Measurements from ENCODE around the gene SEMA4B. TPM values are rescaled to one million over a fixed set of nuclear protein-coding genes. Genes with fewer than 3 reads are reported as not detected.

Gene SEMA4B
- total and polyA plus RNA-seq, 2 donors (not counting 1 experiment from before 2014, with no cell fraction given): 285 to 336 TPM

- POLR2A ChIA-PET: no interaction called here
- H3K4me3 Mint-ChIP-seq: peak overlapping the region; percentile 52
Observed at GRCh38 chr15:90159213-90159612, 41.9 kb upstream of the SEMA4B start.

More at GRCh38 chr15:90159213-90159612, 41.9 kb upstream of the SEMA4B start:
- H3K27me3 Mint-ChIP-seq: no peaks in the 10 kb centered on the region
- H3K9me3 ChIP-seq (ENCODE audit: control extremely low read depth in 1 of 3, control insufficient read depth in 2 of 3, insufficient read depth in 1 of 3, low read length in 2 of 3): no peaks in the 10 kb centered on the region
- peaks cover 44% of the 10 kb centered on the region for H3K4me1 Mint-ChIP-seq
- H3K9me3 Mint-ChIP-seq (ENCODE audit: insufficient read depth): no peaks in the 10 kb centered on the region
- H3K4me3 ChIP-seq (ENCODE audit: control extremely low read depth in 1 of 5, extremely low read depth in 1 of 5, insufficient read depth in 1 of 5, low read depth in 2 of 5, low read length in 4 of 5): no peak overlapping the region
- peak overlapping the region in 1 of 2 donors; percentile 36 for H3K27ac ChIP-seq (ENCODE audit: low read length in 2 of 2)
- no peak for ATAC-seq (ENCODE audit: low read depth)
- H2AFZ ChIP-seq (ENCODE audit: insufficient read depth, low read depth, low read length, poor library complexity, severe bottlenecking): no peak overlapping the region
- intact Hi-C loops (cut with micrococcal nuclease): no loop called here
- H3K27me3 ChIP-seq (replicated peaks in 1 of 4; ENCODE audit: control extremely low read depth in 1 of 4, control insufficient read depth in 3 of 4, insufficient read depth in 4 of 4, low read length in 3 of 4): no peaks in the 10 kb centered on the region
- 94% methylated on average over 2 of the region's 2 CpGs for WGBS (ENCODE audit: insufficient coverage)
- no peak overlapping the region for H3K9ac ChIP-seq (ENCODE audit: low read length)
- no peak overlapping the region for H3K4me2 ChIP-seq (replicated peaks; ENCODE audit: low read depth, low read length, poor library complexity, severe bottlenecking)
- CTCF ChIA-PET: interaction anchor here (0.7 to 7.3 kb wide), 5 partner anchors 32 to 166 kb away, joined by 3 to 82 read pairs (median 5); no protein-coding TSS in a partner anchor
- H3K27ac Mint-ChIP-seq: peak overlapping the region; percentile 77
- no peaks in the 10 kb centered on the region for H3K36me3 ChIP-seq (replicated peaks in 1 of 2; ENCODE audit: control extremely low read depth in 1 of 2, control insufficient read depth in 1 of 2, extremely low read depth in 1 of 2, insufficient read depth in 2 of 2, low read length in 1 of 2)
- DNase-seq: no peak
- TF ChIP-seq EZH2 (IDR thresholded peaks at IDR 0.05; ENCODE audit: borderline replicate concordance, insufficient read depth, low read depth, low read length, poor library complexity, severe bottlenecking): no peak
- TF ChIP-seq, protein P1, sequence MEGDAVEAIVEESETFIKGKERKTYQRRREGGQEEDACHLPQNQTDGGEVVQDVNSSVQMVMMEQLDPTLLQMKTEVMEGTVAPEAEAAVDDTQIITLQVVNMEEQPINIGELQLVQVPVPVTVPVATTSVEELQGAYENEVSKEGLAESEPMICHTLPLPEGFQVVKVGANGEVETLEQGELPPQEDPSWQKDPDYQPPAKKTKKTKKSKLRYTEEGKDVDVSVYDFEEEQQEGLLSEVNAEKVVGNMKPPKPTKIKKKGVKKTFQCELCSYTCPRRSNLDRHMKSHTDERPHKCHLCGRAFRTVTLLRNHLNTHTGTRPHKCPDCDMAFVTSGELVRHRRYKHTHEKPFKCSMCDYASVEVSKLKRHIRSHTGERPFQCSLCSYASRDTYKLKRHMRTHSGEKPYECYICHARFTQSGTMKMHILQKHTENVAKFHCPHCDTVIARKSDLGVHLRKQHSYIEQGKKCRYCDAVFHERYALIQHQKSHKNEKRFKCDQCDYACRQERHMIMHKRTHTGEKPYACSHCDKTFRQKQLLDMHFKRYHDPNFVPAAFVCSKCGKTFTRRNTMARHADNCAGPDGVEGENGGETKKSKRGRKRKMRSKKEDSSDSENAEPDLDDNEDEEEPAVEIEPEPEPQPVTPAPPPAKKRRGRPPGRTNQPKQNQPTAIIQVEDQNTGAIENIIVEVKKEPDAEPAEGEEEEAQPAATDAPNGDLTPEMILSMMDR (IDR thresholded peaks at IDR 0.05): no peak
- H3K4me1 ChIP-seq (ENCODE audit: control insufficient read depth in 2 of 2, insufficient read depth in 2 of 2, low read length in 2 of 2): peaks cover 25 to 38% of the 10 kb centered on the region in 2 donors
- H3K79me2 ChIP-seq (ENCODE audit: control insufficient read depth, insufficient read depth, low read length): peaks cover 5% of the 10 kb centered on the region
- no peaks in the 10 kb centered on the region for H4K20me1 ChIP-seq (ENCODE audit: control insufficient read depth, insufficient read depth, low read length, poor library complexity, severe bottlenecking)
